Activated B cell treated with CpG ODN at 0.5 μM for 24 hours (primary cell): ENCODE measurements around the gene KRTAP2-4. TPM values are rescaled to one million over a fixed set of nuclear protein-coding genes. Genes with fewer than 3 reads are reported as not detected.
"Not testable (repeated sequence)": the region's sequence is repeated elsewhere in the genome, so short reads cannot be mapped to it uniquely, and the experiment has no call there.

Experiments
- ATAC-seq: fragments of 200-7000 bp; cut with Tn5 transposase; one replicate; pipeline ENCODE4 v1.10.0; 2021; ENCODE audit warnings: low read depth, mild to moderate bottlenecking, moderate library complexity
- CTCF ChIA-PET: fragments of 350-600 bp; sonication (Branson Sonifier 250); formaldehyde crosslinking; loops from one replicate; lab custom pipeline; 2021; ENCODE audit warnings: antibody characterized with exemption; lab: Charles Lee
- POLR2A ChIA-PET: fragments of 350-600 bp; sonication (Branson Sonifier 250); formaldehyde crosslinking; loops from one replicate; lab custom pipeline; 2021; ENCODE audit warnings: antibody characterized with exemption; lab: Charles Lee
- DNase-seq: peaks from one replicate; pipeline ENCODE4 v3.0.0; 2022
- H3K27ac Mint-ChIP-seq: one replicate; pipeline ENCODE4 v1.8.0; 2020; ENCODE audit warnings: mixed read lengths
- H3K27me3 Mint-ChIP-seq: one replicate; pipeline ENCODE4 v1.8.0; 2021; ENCODE audit warnings: mixed read lengths
- H3K36me3 Mint-ChIP-seq: one replicate; pipeline ENCODE4 v1.8.0; 2021; ENCODE audit warnings: low read depth, mixed read lengths
- H3K4me1 Mint-ChIP-seq: one replicate; pipeline ENCODE4 v1.8.0; 2021; ENCODE audit warnings: mixed read lengths
- H3K4me3 Mint-ChIP-seq: one replicate; pipeline ENCODE4 v1.8.0; 2020; ENCODE audit warnings: mild to moderate bottlenecking, mixed read lengths
- H3K9me3 Mint-ChIP-seq: one replicate; pipeline ENCODE4 v1.8.0; 2020; ENCODE audit warnings: mixed read lengths
- intact Hi-C: fragments of 100-400 bp; cut with micrococcal nuclease; formaldehyde crosslinking; loops from one replicate; pipeline ENCODE4 v1.15.1; 2024
- total RNA-seq: library from RNA; stranded (reverse); gene quantifications from 2 replicates; pipeline ENCODE4 v1.2.3, GENCODE V29; 2022
- TF ChIP-seq, protein P1 (sequence below): fragments of 200-600 bp; IDR thresholded peaks from one replicate; pipeline ENCODE4 v1.8.0; 2022; ENCODE audit warnings: antibody characterized with exemption, mild to moderate bottlenecking

The KRTAP2-4 gene
- total RNA-seq, 1 donor from 2014 or later: not detected

DNA sequence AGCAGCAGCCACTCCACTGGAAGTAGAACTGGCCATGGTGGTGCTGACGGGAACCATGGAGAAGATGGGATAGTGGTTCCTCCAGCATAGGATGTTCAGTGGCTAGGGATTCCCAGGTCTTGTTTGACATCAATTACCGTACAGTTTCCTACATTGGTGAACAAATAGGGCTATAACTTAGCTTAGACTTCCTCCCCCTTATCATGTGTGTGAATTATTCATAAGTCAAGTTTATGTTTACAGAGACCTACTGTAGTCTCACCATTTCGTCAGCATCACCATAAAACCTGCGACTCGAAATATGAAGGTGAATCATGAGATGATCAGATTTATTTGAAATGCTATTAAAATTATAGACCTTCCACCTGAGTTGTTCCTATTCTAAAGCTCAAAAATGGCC is 6.9 kb downstream of the KRTAP2-4 start:
- H3K27me3 Mint-ChIP-seq: peaks cover 43% of the 10 kb centered on the region
- CTCF ChIA-PET: interaction anchor here (0.6 kb wide), 1 partner anchor 1981 kb away, joined by 3 read pairs; no protein-coding TSS in a partner anchor

DNA sequence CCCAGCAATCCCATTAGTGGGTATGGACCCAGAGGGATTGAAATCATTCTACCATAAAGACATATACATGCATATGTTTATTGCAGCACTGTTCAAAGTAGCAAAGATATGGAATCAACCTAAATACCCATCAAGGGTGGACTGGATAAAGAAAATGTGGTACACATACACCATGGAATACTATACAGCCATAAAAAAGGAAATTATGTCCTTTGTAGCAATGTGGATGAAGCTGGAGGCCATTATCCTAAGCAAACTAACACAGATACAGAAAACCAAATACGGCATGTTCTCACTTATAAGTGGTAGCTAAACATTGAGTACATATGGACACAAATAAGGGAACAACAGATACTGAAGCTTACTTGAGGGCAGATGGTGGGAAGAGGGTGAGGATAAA is 8.1 kb downstream of the KRTAP2-4 start:
- CTCF ChIA-PET: no interaction called here
- no peak for ATAC-seq
- Mint-ChIP-seq H3K4me3 (no peak overlapping the region), H3K36me3 (no peaks in the 10 kb centered on the region), H3K27ac (no peak overlapping the region), H3K27me3 (peaks cover 47% of the 10 kb centered on the region), H3K9me3 (peaks cover 11% of the 10 kb centered on the region), H3K4me1 (no peaks in the 10 kb centered on the region)
- POLR2A ChIA-PET: no interaction called here
- intact Hi-C loops: no loop called here
- DNase-seq: no peak
- TF ChIP-seq, protein P1, sequence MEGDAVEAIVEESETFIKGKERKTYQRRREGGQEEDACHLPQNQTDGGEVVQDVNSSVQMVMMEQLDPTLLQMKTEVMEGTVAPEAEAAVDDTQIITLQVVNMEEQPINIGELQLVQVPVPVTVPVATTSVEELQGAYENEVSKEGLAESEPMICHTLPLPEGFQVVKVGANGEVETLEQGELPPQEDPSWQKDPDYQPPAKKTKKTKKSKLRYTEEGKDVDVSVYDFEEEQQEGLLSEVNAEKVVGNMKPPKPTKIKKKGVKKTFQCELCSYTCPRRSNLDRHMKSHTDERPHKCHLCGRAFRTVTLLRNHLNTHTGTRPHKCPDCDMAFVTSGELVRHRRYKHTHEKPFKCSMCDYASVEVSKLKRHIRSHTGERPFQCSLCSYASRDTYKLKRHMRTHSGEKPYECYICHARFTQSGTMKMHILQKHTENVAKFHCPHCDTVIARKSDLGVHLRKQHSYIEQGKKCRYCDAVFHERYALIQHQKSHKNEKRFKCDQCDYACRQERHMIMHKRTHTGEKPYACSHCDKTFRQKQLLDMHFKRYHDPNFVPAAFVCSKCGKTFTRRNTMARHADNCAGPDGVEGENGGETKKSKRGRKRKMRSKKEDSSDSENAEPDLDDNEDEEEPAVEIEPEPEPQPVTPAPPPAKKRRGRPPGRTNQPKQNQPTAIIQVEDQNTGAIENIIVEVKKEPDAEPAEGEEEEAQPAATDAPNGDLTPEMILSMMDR: no peak

More for the DNA sequence above, 6.9 kb downstream of the KRTAP2-4 start:
- no peaks in the 10 kb centered on the region for H3K36me3 Mint-ChIP-seq
- no peak for DNase-seq
- TF ChIP-seq, protein P1: no peak
- H3K27ac Mint-ChIP-seq: no peak overlapping the region
- ATAC-seq: no peak
- no peak overlapping the region for H3K4me3 Mint-ChIP-seq
- H3K4me1 Mint-ChIP-seq: no peaks in the 10 kb centered on the region
- POLR2A ChIA-PET: no interaction called here
- intact Hi-C loops: no loop called here
- H3K9me3 Mint-ChIP-seq: peaks cover 7% of the 10 kb centered on the region

DNA sequence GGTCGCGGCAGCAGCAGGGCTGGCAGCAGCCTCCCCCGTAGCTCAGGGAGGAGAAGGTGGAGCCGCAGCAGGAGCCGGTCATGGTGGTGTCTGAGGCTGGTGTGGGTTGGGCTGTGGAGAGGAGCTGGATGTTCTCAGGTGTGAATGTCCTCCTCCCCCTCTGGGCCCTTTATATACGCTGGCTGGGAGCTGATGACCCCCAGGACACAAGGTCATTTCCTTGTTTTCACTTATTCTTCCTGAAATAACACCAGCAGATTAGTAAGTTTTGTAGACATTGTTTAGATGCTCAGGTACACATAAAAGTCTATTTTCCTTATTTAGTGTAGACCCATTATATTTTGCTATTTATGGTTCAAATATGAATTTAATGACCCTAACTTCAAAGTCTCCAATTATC is 10.5 kb downstream of the KRTAP2-4 start, which contains the start of gene KRTAP2-2:
Gene KRTAP2-2, minus strand, starts transcription at position 101 of the 400 bp plus-strand sequence. Its CDS starts 19 bp downstream, at position 82.
- intact Hi-C loops, H3K4me3 Mint-ChIP-seq, H3K36me3 Mint-ChIP-seq, ATAC-seq, H3K27ac Mint-ChIP-seq, DNase-seq, H3K4me1 Mint-ChIP-seq, CTCF ChIA-PET, POLR2A ChIA-PET: not testable (repeated sequence)
- peaks cover 11% of the 10 kb centered on the region for H3K9me3 Mint-ChIP-seq
- H3K27me3 Mint-ChIP-seq: peaks cover 41% of the 10 kb centered on the region

DNA sequence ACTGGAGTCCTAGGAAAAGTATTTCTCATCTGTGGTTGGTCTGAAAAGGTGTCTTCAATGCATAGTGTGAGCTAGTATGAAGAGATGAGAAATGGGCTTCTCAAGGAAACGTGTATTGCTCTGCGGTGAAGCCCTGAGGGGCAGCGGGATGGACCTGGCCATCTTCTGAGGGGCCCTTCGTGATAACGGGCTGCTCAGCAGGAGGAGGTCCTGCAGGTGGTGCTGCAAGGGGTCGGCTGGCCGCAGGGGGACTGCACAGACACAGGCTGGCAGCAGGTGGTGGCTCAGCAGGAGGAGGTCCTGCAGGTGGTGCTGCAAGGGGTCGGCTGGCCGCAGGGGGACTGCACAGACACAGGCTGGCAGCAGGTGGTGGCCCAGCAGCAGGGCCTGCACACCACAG is 11.1 kb downstream of the KRTAP2-4 start:
- H3K27ac Mint-ChIP-seq, intact Hi-C loops, DNase-seq, POLR2A ChIA-PET, ATAC-seq, H3K4me1 Mint-ChIP-seq, H3K4me3 Mint-ChIP-seq, CTCF ChIA-PET, H3K36me3 Mint-ChIP-seq: not testable (repeated sequence)
- H3K9me3 Mint-ChIP-seq: peaks cover 11% of the 10 kb centered on the region
- peaks cover 38% of the 10 kb centered on the region for H3K27me3 Mint-ChIP-seq

DNA sequence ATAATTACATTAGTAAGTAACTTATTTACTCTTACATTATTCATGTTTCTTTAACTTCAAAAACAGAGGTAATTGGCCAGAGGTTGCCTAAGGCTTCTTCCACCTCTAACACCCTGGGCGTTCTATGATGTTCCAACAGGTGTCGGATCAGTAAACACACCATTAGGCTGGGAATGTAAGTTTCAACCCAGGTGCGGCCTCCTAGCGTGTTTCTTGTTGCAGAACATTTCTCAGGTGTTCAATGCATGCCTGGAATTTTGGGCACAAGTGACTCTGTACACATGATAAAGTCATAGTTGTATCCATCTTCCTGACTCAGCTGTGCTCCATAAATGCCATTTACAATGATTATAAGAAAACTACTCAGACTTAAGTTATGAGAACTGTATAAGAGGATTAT is 11.7 kb downstream of the KRTAP2-4 start:
- no peak for ATAC-seq
- Mint-ChIP-seq H3K27me3 (peaks cover 34% of the 10 kb centered on the region), H3K4me1 (no peaks in the 10 kb centered on the region), H3K27ac (no peak overlapping the region), H3K36me3 (no peaks in the 10 kb centered on the region), H3K4me3 (no peak overlapping the region), H3K9me3 (peaks cover 11% of the 10 kb centered on the region)
- no peak for DNase-seq
- ChIA-PET POLR2A (no interaction called here), CTCF (no interaction called here)
- TF ChIP-seq, protein P1: no peak
- intact Hi-C loops: no loop called here

DNA sequence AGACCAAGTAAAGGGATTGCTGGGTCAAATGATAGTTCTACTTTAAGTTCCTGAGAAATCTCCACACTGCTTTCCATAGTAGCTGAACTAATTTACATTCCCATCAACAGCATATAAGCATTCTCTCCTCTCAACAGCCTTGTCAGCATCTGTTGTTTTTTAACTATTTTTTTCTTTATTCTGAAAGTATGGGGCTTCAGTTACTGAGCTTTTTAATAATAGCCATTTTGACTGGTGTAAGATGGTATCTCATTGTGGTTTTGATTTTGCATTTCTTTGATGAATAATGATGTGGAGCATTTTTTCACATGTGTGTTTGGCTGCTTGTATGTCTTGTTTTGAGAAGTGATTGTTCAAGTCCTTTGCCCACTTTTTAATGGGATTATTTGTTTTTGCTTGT is 13.1 kb downstream of the KRTAP2-4 start:
- H3K27me3 Mint-ChIP-seq: peaks cover 30% of the 10 kb centered on the region
- H3K4me1 Mint-ChIP-seq: no peaks in the 10 kb centered on the region
- DNase-seq: no peak
- POLR2A ChIA-PET: no interaction called here
- no peaks in the 10 kb centered on the region for H3K36me3 Mint-ChIP-seq
- H3K27ac Mint-ChIP-seq: no peak overlapping the region
- peaks cover 9% of the 10 kb centered on the region for H3K9me3 Mint-ChIP-seq
- ATAC-seq: no peak
- H3K4me3 Mint-ChIP-seq: no peak overlapping the region
- CTCF ChIA-PET: no interaction called here
- TF ChIP-seq, protein P1: no peak
- intact Hi-C loops: no loop called here
